SU-DHL-6 (cell line): Measurements from ENCODE around the gene C11orf97.

Source experiments
- H2AFZ ChIP-seq: fragments of 200-600 bp; sonication (generic); 2 replicates; pipeline ENCODE4 v1.6.1; 2014; ENCODE audit warnings: low read depth, mild to moderate bottlenecking, moderate library complexity, mixed read lengths, antibody characterized with exemption, low read length; ENCODE audit not compliant: severe bottlenecking
- H3F3A ChIP-seq: fragments of 200-600 bp; shearing (Covaris generic); 2 replicates; pipeline ENCODE4 v1.6.0; 2016; ENCODE audit warnings: antibody characterized with exemption, mild to moderate bottlenecking; ENCODE audit not compliant: insufficient read depth
- H3K27ac ChIP-seq: fragments of 200-600 bp; sonication (generic); 2 replicates; pipeline ENCODE4 v1.5.1; 2016; ENCODE audit warnings: low read depth, mild to moderate bottlenecking, low read length, moderate library complexity, mixed read lengths
- H3K27me3 ChIP-seq: fragments of 200-600 bp; sonication (generic), shearing (Covaris generic); 2 replicates; pipeline ENCODE4 v1.6.0; 2014; ENCODE audit warnings: mild to moderate bottlenecking, low read length
- H3K36me3 ChIP-seq: fragments of 200-600 bp; sonication (generic); 2 replicates; pipeline ENCODE4 v1.6.1; 2014; ENCODE audit warnings: mild to moderate bottlenecking, low read length, mixed read lengths
- H3K4me2 ChIP-seq: fragments of 300-600, 200-600 bp; shearing (Covaris generic), sonication (generic); 2 replicates; pipeline ENCODE4 v1.6.0; 2014; ENCODE audit warnings: low read length, low read depth, mild to moderate bottlenecking; ENCODE audit not compliant: poor library complexity, severe bottlenecking
- H3K4me3 ChIP-seq: fragments of 200-600 bp; sonication (generic); 2 replicates; pipeline ENCODE4 v1.5.1; 2014; ENCODE audit warnings: antibody characterized with exemption, low read length, mild to moderate bottlenecking, mixed read lengths; ENCODE audit not compliant: insufficient read depth, poor library complexity, severe bottlenecking
- H3K79me2 ChIP-seq: fragments of 200-600 bp; sonication (generic); 2 replicates; pipeline ENCODE4 v1.6.1; 2014; ENCODE audit warnings: mild to moderate bottlenecking, low read length, moderate library complexity; ENCODE audit not compliant: insufficient read depth
- H3K9ac ChIP-seq: fragments of 200-600 bp; sonication (generic); 2 replicates; pipeline ENCODE4 v1.7.0; 2014; ENCODE audit warnings: mild to moderate bottlenecking, low read length
- H3K9me2 ChIP-seq: fragments of 200-600 bp; sonication (generic); replicated peaks from 2 replicates; pipeline ENCODE4 v1.6.1; 2014; ENCODE audit warnings: low read length; ENCODE audit not compliant: insufficient read depth
- H3K9me3 ChIP-seq: fragments of 200-600 bp; sonication (generic); 2 replicates; pipeline ENCODE4 v1.6.1; 2014; ENCODE audit warnings: low read length, mixed read lengths; ENCODE audit not compliant: insufficient read depth
- H4K20me1 ChIP-seq: fragments of 200-600 bp; sonication (generic); 2 replicates; pipeline ENCODE4 v1.6.1; 2014; ENCODE audit warnings: low read depth, mild to moderate bottlenecking, antibody characterized with exemption, low read length, moderate library complexity, mixed read lengths
- EZH2phosphoT487 ChIP-seq: fragments of 200-600 bp; sonication (generic), shearing (Covaris generic); conservative IDR thresholded peaks from 2 replicates; pipeline ENCODE4 v1.6.1; 2018; ENCODE audit warnings: mild to moderate bottlenecking, antibody characterized with exemption, low read length, moderate library complexity, mixed read lengths
- TF ChIP-seq, protein P1 (sequence below): fragments of 200-600 bp; sonication (generic); IDR thresholded peaks from one replicate; pipeline ENCODE4 v1.5.1; 2017; ENCODE audit warnings: antibody characterized with exemption, mild to moderate bottlenecking, low read length, moderate library complexity; ENCODE audit not compliant: insufficient read depth, poor library complexity, severe bottlenecking

C11orf97 gene

DNA sequence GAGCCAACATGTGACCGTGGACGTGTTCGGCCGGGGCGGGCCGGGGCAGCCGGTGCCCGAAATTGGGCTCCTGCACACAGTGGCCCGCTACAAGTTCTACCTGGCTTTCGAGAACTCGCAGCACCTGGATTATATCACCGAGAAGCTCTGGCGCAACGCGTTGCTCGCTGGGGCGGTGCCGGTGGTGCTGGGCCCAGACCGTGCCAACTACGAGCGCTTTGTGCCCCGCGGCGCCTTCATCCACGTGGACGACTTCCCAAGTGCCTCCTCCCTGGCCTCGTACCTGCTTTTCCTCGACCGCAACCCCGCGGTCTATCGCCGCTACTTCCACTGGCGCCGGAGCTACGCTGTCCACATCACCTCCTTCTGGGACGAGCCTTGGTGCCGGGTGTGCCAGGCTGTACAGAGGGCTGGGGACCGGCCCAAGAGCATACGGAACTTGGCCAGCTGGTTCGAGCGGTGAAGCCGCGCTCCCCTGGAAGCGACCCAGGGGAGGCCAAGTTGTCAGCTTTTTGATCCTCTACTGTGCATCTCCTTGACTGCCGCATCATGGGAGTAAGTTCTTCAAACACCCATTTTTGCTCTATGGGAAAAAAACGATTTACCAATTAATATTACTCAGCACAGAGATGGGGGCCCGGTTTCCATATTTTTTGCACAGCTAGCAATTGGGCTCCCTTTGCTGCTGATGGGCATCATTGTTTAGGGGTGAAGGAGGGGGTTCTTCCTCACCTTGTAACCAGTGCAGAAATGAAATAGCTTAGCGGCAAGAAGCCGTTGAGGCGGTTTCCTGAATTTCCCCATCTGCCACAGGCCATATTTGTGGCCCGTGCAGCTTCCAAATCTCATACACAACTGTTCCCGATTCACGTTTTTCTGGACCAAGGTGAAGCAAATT is 33.3 kb downstream of the C11orf97 start:
- H3K36me3 ChIP-seq = no peaks in the 10 kb centered on the region
- H3K4me3 ChIP-seq = no peak overlapping the region
- H3K9me3 ChIP-seq = no peaks in the 10 kb centered on the region
- H4K20me1 ChIP-seq = no peaks in the 10 kb centered on the region
- TF ChIP-seq, protein P1, sequence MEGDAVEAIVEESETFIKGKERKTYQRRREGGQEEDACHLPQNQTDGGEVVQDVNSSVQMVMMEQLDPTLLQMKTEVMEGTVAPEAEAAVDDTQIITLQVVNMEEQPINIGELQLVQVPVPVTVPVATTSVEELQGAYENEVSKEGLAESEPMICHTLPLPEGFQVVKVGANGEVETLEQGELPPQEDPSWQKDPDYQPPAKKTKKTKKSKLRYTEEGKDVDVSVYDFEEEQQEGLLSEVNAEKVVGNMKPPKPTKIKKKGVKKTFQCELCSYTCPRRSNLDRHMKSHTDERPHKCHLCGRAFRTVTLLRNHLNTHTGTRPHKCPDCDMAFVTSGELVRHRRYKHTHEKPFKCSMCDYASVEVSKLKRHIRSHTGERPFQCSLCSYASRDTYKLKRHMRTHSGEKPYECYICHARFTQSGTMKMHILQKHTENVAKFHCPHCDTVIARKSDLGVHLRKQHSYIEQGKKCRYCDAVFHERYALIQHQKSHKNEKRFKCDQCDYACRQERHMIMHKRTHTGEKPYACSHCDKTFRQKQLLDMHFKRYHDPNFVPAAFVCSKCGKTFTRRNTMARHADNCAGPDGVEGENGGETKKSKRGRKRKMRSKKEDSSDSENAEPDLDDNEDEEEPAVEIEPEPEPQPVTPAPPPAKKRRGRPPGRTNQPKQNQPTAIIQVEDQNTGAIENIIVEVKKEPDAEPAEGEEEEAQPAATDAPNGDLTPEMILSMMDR = no peak
- no peak for TF ChIP-seq EZH2phosphoT487
- no peak overlapping the region for H3K4me2 ChIP-seq
- H3K9ac ChIP-seq = no peak overlapping the region
- no peak overlapping the region for H2AFZ ChIP-seq
- H3K79me2 ChIP-seq = no peaks in the 10 kb centered on the region
- no peaks in the 10 kb centered on the region for H3K9me2 ChIP-seq
- H3K27ac ChIP-seq = no peak overlapping the region
- H3F3A ChIP-seq = no peaks in the 10 kb centered on the region
- no peaks in the 10 kb centered on the region for H3K27me3 ChIP-seq

GRCh38 chr11:94546162-94546470 is 33.9 kb downstream of the C11orf97 start:
- TF ChIP-seq, protein P1 = no peak
- no peak for TF ChIP-seq EZH2phosphoT487
- Histone ChIP-seq H3F3A (no peaks in the 10 kb centered on the region), H3K4me3 (no peak overlapping the region), H3K4me2 (no peak overlapping the region), H3K27me3 (no peaks in the 10 kb centered on the region), H3K9ac (no peak overlapping the region), H4K20me1 (no peaks in the 10 kb centered on the region), H3K27ac (no peak overlapping the region), H3K36me3 (no peaks in the 10 kb centered on the region), H3K9me2 (no peaks in the 10 kb centered on the region), H2AFZ (no peak overlapping the region), H3K79me2 (no peaks in the 10 kb centered on the region), H3K9me3 (no peaks in the 10 kb centered on the region)

- H3K9me2 ChIP-seq = no peaks in the 10 kb centered on the region
- TF ChIP-seq, protein P1 = no peak
- no peak for TF ChIP-seq EZH2phosphoT487
- H3F3A ChIP-seq = no peaks in the 10 kb centered on the region
- H3K27me3 ChIP-seq = no peaks in the 10 kb centered on the region
- H3K4me2 ChIP-seq = no peak overlapping the region
- no peak overlapping the region for H3K9ac ChIP-seq
- no peaks in the 10 kb centered on the region for H3K9me3 ChIP-seq
- no peak overlapping the region for H3K27ac ChIP-seq
- H2AFZ ChIP-seq = no peak overlapping the region
- H3K79me2 ChIP-seq = no peaks in the 10 kb centered on the region
- H3K4me3 ChIP-seq = no peak overlapping the region
- no peaks in the 10 kb centered on the region for H4K20me1 ChIP-seq
- H3K36me3 ChIP-seq = no peaks in the 10 kb centered on the region
Observed at GRCh38 chr11:94546886-94547285, 34.6 kb downstream of the C11orf97 start.
